RPMI8226 (cell line): Measurements from ENCODE around the gene PSENEN.

ENCODE experiments used
- DNase-seq: peaks from one replicate; pipeline ENCODE4 v3.0.0-alpha.2; 2015

The PSENEN gene

GRCh38 chr19:35775298-35776101, 30.0 kb downstream of the PSENEN start, which contains the start of gene ARHGAP33:
TSS of gene ARHGAP33 (plus strand) at chr19:35775564. CDS start at chr19:35775659, 95 bp downstream.
- DNase-seq = peak; percentile 98

GRCh38 chr19:35776102-35776788, 30.8 kb downstream of the PSENEN start:
- no peak for DNase-seq

- DNase-seq = no peak
Observed at GRCh38 chr19:35777086-35777841, 31.8 kb downstream of the PSENEN start.

GRCh38 chr19:35777961-35778360, 32.5 kb downstream of the PSENEN start:
- no peak for DNase-seq

GRCh38 chr19:35779033-35779432, 33.6 kb downstream of the PSENEN start:
- no peak for DNase-seq

- no peak for DNase-seq
Observed at GRCh38 chr19:35780058-35780457, 34.6 kb downstream of the PSENEN start.

- no peak for DNase-seq
Observed at GRCh38 chr19:35780717-35781116, 35.3 kb downstream of the PSENEN start.

GRCh38 chr19:35781650-35782049, 36.2 kb downstream of the PSENEN start:
- no peak for DNase-seq

GRCh38 chr19:35782589-35782988, 37.1 kb downstream of the PSENEN start:
- no peak for DNase-seq

GRCh38 chr19:35783469-35784434, 38.3 kb downstream of the PSENEN start:
- DNase-seq = no peak

GRCh38 chr19:35784503-35785338, 39.3 kb downstream of the PSENEN start:
- no peak for DNase-seq

- DNase-seq = no peak
Observed at GRCh38 chr19:35785339-35785627, 39.8 kb downstream of the PSENEN start.

GRCh38 chr19:35786299-35787160, 41.1 kb downstream of the PSENEN start:
- DNase-seq = no peak

GRCh38 chr19:35787227-35787799, 41.9 kb downstream of the PSENEN start:
- DNase-seq = no peak

- no peak for DNase-seq
Observed at GRCh38 chr19:35788205-35788960, 42.9 kb downstream of the PSENEN start.

GRCh38 chr19:35789195-35789977, 43.9 kb downstream of the PSENEN start:
- no peak for DNase-seq

GRCh38 chr19:35789978-35790944, 44.8 kb downstream of the PSENEN start:
- no peak for DNase-seq
